OCI-LY3 (cell line): ENCODE measurements around the gene SOD1.

Experiments used
- H2AFZ ChIP-seq: fragments of 200-600, 300-600 bp; shearing (Covaris generic); 2 replicates; pipeline ENCODE4 v1.6.0; 2014; ENCODE audit warnings: antibody characterized with exemption, low read depth, low read length
- H3K27ac ChIP-seq: fragments of 200-600, 300-600 bp; sonication (generic); 2 replicates; pipeline ENCODE4 v1.5.1; 2014; ENCODE audit warnings: mild to moderate bottlenecking, low read length, moderate library complexity, mixed read lengths
- H3K27me3 ChIP-seq: fragments of 200-600, 300-600 bp; sonication (generic); 2 replicates; pipeline ENCODE4 v1.6.1; 2014; ENCODE audit warnings: low read depth, low read length, mixed read lengths
- H3K36me3 ChIP-seq: fragments of 200-600, 300-600 bp; sonication (generic); replicated peaks from 2 replicates; pipeline ENCODE3; 2014; ENCODE audit warnings: low read depth, low read length, mixed read lengths
- H3K4me1 ChIP-seq: fragments of 300-600, 200-600 bp; sonication (generic); 2 replicates; pipeline ENCODE4 v1.6.1; 2014; ENCODE audit warnings: low read length, mixed read lengths
- H3K4me2 ChIP-seq: fragments of 200-600, 300-600 bp; sonication (generic); 2 replicates; pipeline ENCODE4 v1.6.1; 2014; ENCODE audit warnings: low read length, mixed read lengths
- H3K4me3 ChIP-seq: fragments of 300-600, 200-600 bp; sonication (generic); 2 replicates; pipeline ENCODE4 v1.5.1; 2014; ENCODE audit warnings: antibody characterized with exemption, mild to moderate bottlenecking, low read length, moderate library complexity
- H3K79me2 ChIP-seq: fragments of 300-600, 200-600 bp; shearing (Covaris generic); 2 replicates; pipeline ENCODE4 v1.6.1; 2014; ENCODE audit warnings: mild to moderate bottlenecking, low read length, mixed read lengths
- H3K9ac ChIP-seq: fragments of 300-600, 200-600 bp; shearing (Covaris generic); 2 replicates; pipeline ENCODE4 v1.6.0; 2014; ENCODE audit warnings: mild to moderate bottlenecking, low read length, moderate library complexity
- H3K9me3 ChIP-seq: fragments of 200-600, 300-600 bp; shearing (Covaris generic); 2 replicates; pipeline ENCODE4 v1.6.1; 2014; ENCODE audit warnings: low read length, mixed read lengths; ENCODE audit not compliant: insufficient read depth
- H4K20me1 ChIP-seq: fragments of 200-600, 300-600 bp; sonication (generic); 2 replicates; pipeline ENCODE4 v1.6.1; 2016; ENCODE audit warnings: low read length, mixed read lengths; ENCODE audit not compliant: insufficient read depth
- EZH2phosphoT487 ChIP-seq: fragments of 200-600 bp; shearing (Covaris generic); IDR thresholded peaks from 2 replicates; pipeline ENCODE4 v1.6.1; 2018; ENCODE audit warnings: antibody characterized with exemption, mixed run types, low read depth
- TF ChIP-seq, protein P1 (sequence below): fragments of 200-600, 300-600 bp; sonication (generic); IDR thresholded peaks from 2 replicates; pipeline ENCODE4 v1.5.1; 2014; ENCODE audit warnings: antibody characterized with exemption, low read length, low read depth

The SOD1 gene

DNA sequence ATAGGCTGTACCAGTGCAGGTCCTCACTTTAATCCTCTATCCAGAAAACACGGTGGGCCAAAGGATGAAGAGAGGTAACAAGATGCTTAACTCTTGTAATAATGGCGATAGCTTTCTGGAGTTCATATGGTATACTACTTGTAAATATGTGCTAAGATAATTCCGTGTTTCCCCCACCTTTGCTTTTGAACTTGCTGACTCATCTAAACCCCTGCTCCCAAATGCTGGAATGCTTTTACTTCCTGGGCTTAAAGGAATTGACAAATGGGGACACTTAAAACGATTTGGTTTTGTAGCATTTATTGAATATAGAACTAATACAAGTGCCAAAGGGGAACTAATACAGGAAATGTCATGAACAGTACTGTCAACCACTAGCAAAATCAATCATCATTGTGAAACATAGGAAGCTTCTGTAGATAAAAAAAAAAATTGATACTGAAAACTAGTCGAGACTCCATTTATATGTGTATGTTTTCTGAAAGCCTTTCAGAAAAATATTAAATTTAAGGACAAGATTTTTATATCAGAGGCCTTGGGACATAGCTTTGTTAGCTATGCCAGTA is 7.0 kb downstream of the SOD1 start:
- Histone ChIP-seq H3K36me3 (peaks cover 50% of the 10 kb centered on the region), H2AFZ (no peak overlapping the region), H3K27me3 (no peaks in the 10 kb centered on the region), H3K9ac (no peak overlapping the region), H3K9me3 (no peaks in the 10 kb centered on the region), H4K20me1 (peaks cover 56% of the 10 kb centered on the region), H3K4me1 (peaks cover 50% of the 10 kb centered on the region), H3K27ac (peak overlapping the region; percentile 56), H3K4me2 (peak overlapping the region; percentile 61), H3K79me2 (peaks cover 64% of the 10 kb centered on the region), H3K4me3 (peak overlapping the region; percentile 15; the same call in 1 of the 2 replicates)
- no peak for TF ChIP-seq EZH2phosphoT487
- TF ChIP-seq, protein P1, sequence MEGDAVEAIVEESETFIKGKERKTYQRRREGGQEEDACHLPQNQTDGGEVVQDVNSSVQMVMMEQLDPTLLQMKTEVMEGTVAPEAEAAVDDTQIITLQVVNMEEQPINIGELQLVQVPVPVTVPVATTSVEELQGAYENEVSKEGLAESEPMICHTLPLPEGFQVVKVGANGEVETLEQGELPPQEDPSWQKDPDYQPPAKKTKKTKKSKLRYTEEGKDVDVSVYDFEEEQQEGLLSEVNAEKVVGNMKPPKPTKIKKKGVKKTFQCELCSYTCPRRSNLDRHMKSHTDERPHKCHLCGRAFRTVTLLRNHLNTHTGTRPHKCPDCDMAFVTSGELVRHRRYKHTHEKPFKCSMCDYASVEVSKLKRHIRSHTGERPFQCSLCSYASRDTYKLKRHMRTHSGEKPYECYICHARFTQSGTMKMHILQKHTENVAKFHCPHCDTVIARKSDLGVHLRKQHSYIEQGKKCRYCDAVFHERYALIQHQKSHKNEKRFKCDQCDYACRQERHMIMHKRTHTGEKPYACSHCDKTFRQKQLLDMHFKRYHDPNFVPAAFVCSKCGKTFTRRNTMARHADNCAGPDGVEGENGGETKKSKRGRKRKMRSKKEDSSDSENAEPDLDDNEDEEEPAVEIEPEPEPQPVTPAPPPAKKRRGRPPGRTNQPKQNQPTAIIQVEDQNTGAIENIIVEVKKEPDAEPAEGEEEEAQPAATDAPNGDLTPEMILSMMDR, result no peak

DNA sequence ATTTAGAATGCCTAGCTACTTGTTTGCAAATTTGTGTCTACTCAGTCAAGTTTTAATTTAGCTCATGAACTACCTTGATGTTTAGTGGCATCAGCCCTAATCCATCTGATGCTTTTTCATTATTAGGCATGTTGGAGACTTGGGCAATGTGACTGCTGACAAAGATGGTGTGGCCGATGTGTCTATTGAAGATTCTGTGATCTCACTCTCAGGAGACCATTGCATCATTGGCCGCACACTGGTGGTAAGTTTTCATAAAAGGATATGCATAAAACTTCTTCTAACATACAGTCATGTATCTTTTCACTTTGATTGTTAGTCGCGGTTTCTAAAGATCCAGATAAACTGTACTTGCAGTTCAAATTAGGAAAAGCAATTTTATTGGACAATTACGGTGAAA is 7.6 kb downstream of the SOD1 start:
- H3K9ac ChIP-seq, result no peak overlapping the region
- TF ChIP-seq EZH2phosphoT487, result no peak
- TF ChIP-seq, protein P1, result no peak
- no peak overlapping the region for H2AFZ ChIP-seq
- H3K9me3 ChIP-seq, result no peaks in the 10 kb centered on the region
- H4K20me1 ChIP-seq, result peaks cover 50% of the 10 kb centered on the region
- H3K4me2 ChIP-seq, result peak overlapping the region; percentile 61
- H3K27ac ChIP-seq, result peak overlapping the region; percentile 56
- peaks cover 58% of the 10 kb centered on the region for H3K79me2 ChIP-seq
- H3K36me3 ChIP-seq, result peaks cover 46% of the 10 kb centered on the region
- H3K4me3 ChIP-seq, result 0 out of 2 replicates have a peak overlapping the region, but pooled peaks have one; percentile 15
- H3K27me3 ChIP-seq, result no peaks in the 10 kb centered on the region
- peaks cover 50% of the 10 kb centered on the region for H3K4me1 ChIP-seq

DNA sequence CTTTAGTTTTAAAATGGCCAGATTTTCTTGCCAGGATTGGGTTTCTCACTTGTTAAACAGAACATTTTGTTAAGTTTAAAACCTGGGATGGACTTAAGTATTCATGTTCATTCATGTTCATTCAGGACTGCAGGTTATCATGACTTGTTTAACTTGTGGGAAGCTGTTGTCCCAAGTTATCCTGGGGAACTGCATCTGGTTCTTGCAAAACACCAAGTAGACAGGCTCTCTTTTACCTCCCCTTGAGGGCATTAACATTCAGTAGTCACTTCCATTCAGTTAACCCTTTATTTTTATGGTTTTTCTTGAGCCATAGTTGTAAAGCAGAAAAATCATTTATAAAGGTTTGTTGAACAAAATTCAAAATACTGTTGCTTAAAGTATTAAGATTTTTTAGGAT is 8.1 kb downstream of the SOD1 start:
- Histone ChIP-seq H3K4me3 (no peak overlapping the region), H3K27ac (peak overlapping the region; percentile 56; the same call in 1 of the 2 replicates), H3K4me1 (peaks cover 50% of the 10 kb centered on the region), H3K4me2 (peak overlapping the region; percentile 61; the same call in 1 of the 2 replicates), H3K79me2 (peaks cover 53% of the 10 kb centered on the region), H3K9ac (no peak overlapping the region), H3K27me3 (no peaks in the 10 kb centered on the region), H4K20me1 (peaks cover 48% of the 10 kb centered on the region), H3K9me3 (no peaks in the 10 kb centered on the region), H2AFZ (no peak overlapping the region), H3K36me3 (peaks cover 46% of the 10 kb centered on the region)
- TF ChIP-seq, protein P1, result no peak
- no peak for TF ChIP-seq EZH2phosphoT487

GRCh38 chr21:31668651-31669491 is 9.4 kb downstream of the SOD1 start:
- H3K4me3 ChIP-seq, result peak overlapping the region; percentile 41
- H3K27me3 ChIP-seq, result no peaks in the 10 kb centered on the region
- no peak overlapping the region for H2AFZ ChIP-seq
- H3K9ac ChIP-seq, result no peak overlapping the region
- peaks cover 41% of the 10 kb centered on the region for H3K79me2 ChIP-seq
- H4K20me1 ChIP-seq, result peaks cover 40% of the 10 kb centered on the region
- H3K4me1 ChIP-seq, result peaks cover 50% of the 10 kb centered on the region
- H3K4me2 ChIP-seq, result peak overlapping the region; percentile 71
- no peaks in the 10 kb centered on the region for H3K9me3 ChIP-seq
- peak overlapping the region; percentile 92 for H3K27ac ChIP-seq
- TF ChIP-seq, protein P1, result no peak
- no peak for TF ChIP-seq EZH2phosphoT487
- peaks cover 45% of the 10 kb centered on the region for H3K36me3 ChIP-seq
